GM18505 (cell line): ENCODE results near the gene GZMM.

ENCODE experiments used
- ATAC-seq: cut with Tn5 transposase; IDR thresholded peaks from one replicate; pipeline ENCODE4 v1.9.1; 2021; ENCODE audit not compliant: unreplicated experiment
- POLR2A ChIP-seq: IDR thresholded peaks from 4 replicates; pipeline ENCODE4 v1.6.1; 2011; ENCODE audit warnings: borderline replicate concordance; ENCODE audit not compliant: insufficient read depth, insufficient read length; ENCODE audit errors: extremely low read depth

Gene GZMM

GRCh38 chr19:548886-549830, 5.3 kb downstream of the GZMM start:
- no peak for TF ChIP-seq POLR2A
- no peak for ATAC-seq

- no peak for TF ChIP-seq POLR2A
- no peak for ATAC-seq
Observed at GRCh38 chr19:554817-555216, 11.0 kb downstream of the GZMM start.

DNA sequence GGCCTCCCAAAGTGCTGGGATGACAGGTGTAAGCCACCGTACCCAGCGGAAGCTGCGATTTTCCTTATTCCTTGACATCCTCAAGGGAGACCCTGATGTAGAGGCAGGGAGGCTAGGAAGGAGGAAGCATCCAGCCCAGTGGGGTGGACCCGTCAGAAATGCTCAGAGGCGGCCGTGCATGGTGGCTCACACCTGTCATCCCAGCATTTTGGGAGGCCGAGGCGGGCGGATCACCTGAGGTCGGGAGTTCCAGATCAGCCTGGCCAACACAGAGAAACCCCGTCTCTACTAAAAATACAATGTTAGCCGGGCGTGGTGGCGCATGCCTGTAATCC, 11.6 kb downstream of the GZMM start:
- no peak for TF ChIP-seq POLR2A
- ATAC-seq, result no peak

DNA sequence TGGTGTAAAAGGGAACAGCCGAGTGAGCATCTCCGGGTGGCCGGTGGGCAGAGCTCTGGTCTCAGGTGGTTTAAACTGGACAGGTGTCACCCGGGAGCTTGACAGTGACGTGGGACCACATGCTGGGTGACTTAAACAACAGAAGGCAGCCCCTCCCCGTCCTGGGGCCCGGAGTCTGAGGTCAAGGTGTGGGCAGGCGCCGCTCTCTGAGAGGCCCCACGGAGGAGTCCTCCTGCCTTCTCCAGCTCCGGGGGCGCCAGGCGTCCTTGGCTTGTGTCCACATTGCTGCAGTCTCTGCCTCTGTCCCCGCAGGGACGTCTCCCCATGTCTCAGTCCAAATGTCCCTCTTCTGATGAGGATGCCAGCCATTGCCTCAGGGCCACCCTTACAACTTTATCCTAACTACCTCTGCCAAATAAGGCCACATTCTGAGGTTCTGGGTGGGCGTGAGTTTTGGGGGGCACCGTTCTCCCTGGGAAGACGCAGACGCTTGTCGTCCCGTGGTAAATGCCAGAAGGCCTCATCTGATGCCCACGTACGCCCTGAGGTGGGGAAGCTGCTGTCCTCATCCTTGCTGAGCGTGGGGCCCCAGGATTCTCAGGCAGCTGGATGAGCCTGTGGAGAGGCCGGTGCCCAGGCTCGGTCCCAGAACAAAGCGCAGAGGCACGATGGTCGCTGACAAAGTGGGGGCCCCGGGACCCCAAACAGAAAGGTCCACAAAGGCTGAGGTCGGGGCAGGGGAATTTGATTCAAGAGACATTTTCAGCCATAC, 12.9 kb downstream of the GZMM start:
- no peak for TF ChIP-seq POLR2A
- ATAC-seq, result no peak

GRCh38 chr19:558770-559439, 15.1 kb downstream of the GZMM start:
- TF ChIP-seq POLR2A, result no peak
- no peak for ATAC-seq

- TF ChIP-seq POLR2A, result no peak
- ATAC-seq, result no peak
Observed at GRCh38 chr19:560121-560520, 16.3 kb downstream of the GZMM start.

DNA sequence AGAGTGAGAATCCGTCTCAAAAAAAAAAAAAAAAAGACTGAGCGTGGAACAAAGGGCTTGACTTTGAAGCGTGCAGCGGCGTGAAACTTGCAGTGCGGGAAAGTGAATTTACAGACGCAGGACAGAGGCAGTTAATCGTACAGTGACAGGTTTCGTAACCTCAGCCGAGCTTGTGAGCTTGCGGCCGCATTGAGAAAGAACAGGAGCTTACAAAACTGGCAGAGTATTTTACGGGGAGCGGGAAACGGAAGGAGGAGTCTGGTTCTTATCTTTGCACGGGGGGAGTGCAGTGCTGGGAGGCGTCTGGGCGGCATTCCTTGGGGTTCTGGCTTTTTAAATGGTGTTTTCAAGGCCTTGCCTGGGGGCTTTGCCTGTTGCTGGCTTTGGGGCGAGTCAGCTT, 22.6 kb downstream of the GZMM start:
- TF ChIP-seq POLR2A, result no peak
- no peak for ATAC-seq

GRCh38 chr19:566844-567243, 23.0 kb downstream of the GZMM start:
- no peak for TF ChIP-seq POLR2A
- ATAC-seq, result no peak

- no peak for TF ChIP-seq POLR2A
- ATAC-seq, result no peak
Observed at GRCh38 chr19:567296-567900, 23.5 kb downstream of the GZMM start.

DNA sequence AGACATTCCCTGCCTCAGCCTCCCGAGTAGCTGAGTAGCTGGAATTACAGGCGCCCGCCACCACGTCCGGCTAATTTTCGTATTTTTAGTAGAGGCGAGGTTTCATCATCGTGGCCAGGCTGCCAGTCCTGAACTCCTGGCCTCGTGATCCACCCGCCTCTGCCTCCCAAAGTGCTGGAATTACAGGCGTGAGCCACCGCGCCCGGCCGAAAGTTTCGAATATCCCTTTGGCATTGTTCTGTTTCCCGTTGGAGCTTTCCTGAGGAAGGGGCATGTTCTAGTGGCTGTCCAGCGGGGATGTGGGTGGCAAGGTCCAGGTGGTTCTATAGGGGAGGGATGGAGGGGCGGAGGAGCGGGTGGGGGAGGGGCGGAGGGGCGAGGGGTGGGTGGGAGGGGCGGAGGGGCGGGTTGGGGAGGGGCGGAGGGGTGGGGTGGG, 26.4 kb downstream of the GZMM start:
- ATAC-seq, result no peak
- no peak for TF ChIP-seq POLR2A

GRCh38 chr19:570937-571565, 27.2 kb downstream of the GZMM start:
- no peak for TF ChIP-seq POLR2A
- no peak for ATAC-seq

GRCh38 chr19:571566-571974, 27.7 kb downstream of the GZMM start:
- no peak for ATAC-seq
- no peak for TF ChIP-seq POLR2A
